Measurements from ENCODE around the gene BRICD5.

DNA sequence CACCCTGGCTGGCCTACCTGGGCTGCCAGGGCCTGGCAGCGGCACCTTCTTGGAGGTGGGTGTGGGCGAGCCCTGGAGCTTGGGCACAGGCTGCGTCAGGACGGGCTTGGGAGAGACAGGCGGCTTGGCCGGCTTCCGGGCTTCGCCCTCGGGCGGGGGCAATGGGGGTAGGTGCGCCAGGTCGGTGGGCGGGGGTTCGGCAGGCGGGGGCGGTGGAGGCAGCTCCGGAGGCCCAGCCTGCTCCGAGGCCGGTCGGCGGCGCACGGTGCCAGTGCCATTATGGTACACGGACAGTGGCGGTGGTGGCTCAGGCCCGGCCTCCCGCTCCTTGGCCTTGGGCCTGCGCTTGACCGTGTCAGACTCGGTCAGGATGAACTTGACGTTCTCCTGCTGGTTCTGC, 31.1 kb downstream of the BRICD5 start:
- TF ChIP-seq PRDM4 (tag by site-specific recombination; IDR thresholded peaks at IDR 0.05) (no peak), CTCF (tag by site-specific recombination; IDR thresholded peaks at IDR 0.05) (no peak), ZNF274 (IDR thresholded peaks at IDR 0.05; ENCODE audit: low read length) (no peak), ZNF274 (tag by site-specific recombination; IDR thresholded peaks at IDR 0.05; ENCODE audit: borderline replicate concordance) (no peak), SP3 (tag by site-specific recombination; IDR thresholded peaks at IDR 0.05) (no peak), BCL6B (tag by site-specific recombination; IDR thresholded peaks at IDR 0.05) (no peak), ZNF768 (tag by site-specific recombination; IDR thresholded peaks at IDR 0.05) (no peak), ZNF302 (tag by site-specific recombination; IDR thresholded peaks at IDR 0.05; ENCODE audit: low read depth) (no peak), ZNF324 (tag by site-specific recombination; IDR thresholded peaks at IDR 0.05) (no peak), ZSCAN23 (tag by site-specific recombination; IDR thresholded peaks at IDR 0.05) (no peak), TRIM28 (IDR thresholded peaks at IDR 0.05; ENCODE audit: borderline replicate concordance, low read length) (no peak), ZNF707 (tag by site-specific recombination; IDR thresholded peaks at IDR 0.05) (no peak), ZNF521 (tag by site-specific recombination; IDR thresholded peaks at IDR 0.05) (no peak)
- TF ChIP-seq, protein P1, sequence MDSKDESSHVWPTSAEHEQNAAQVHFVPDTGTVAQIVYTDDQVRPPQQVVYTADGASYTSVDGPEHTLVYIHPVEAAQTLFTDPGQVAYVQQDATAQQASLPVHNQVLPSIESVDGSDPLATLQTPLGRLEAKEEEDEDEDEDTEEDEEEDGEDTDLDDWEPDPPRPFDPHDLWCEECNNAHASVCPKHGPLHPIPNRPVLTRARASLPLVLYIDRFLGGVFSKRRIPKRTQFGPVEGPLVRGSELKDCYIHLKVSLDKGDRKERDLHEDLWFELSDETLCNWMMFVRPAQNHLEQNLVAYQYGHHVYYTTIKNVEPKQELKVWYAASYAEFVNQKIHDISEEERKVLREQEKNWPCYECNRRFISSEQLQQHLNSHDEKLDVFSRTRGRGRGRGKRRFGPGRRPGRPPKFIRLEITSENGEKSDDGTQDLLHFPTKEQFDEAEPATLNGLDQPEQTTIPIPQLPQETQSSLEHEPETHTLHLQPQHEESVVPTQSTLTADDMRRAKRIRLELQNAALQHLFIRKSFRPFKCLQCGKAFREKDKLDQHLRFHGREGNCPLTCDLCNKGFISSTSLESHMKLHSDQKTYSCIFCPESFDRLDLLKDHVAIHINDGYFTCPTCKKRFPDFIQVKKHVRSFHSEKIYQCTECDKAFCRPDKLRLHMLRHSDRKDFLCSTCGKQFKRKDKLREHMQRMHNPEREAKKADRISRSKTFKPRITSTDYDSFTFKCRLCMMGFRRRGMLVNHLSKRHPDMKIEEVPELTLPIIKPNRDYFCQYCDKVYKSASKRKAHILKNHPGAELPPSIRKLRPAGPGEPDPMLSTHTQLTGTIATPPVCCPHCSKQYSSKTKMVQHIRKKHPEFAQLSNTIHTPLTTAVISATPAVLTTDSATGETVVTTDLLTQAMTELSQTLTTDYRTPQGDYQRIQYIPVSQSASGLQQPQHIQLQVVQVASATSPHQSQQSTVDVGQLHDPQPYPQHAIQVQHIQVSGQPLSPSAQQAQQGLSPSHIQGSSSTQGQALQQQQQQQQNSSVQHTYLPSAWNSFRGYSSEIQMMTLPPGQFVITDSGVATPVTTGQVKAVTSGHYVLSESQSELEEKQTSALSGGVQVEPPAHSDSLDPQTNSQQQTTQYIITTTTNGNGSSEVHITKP (tag by site-specific recombination; IDR thresholded peaks at IDR 0.05) = no peak
- TF ChIP-seq, protein P2, sequence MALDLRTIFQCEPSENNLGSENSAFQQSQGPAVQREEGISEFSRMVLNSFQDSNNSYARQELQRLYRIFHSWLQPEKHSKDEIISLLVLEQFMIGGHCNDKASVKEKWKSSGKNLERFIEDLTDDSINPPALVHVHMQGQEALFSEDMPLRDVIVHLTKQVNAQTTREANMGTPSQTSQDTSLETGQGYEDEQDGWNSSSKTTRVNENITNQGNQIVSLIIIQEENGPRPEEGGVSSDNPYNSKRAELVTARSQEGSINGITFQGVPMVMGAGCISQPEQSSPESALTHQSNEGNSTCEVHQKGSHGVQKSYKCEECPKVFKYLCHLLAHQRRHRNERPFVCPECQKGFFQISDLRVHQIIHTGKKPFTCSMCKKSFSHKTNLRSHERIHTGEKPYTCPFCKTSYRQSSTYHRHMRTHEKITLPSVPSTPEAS (tag by site-specific recombination; IDR thresholded peaks at IDR 0.05) = no peak
